ENCODE results near the gene UPK3BL1.
"Not testable (repeated sequence)": the region's sequence is repeated elsewhere in the genome, so short reads cannot be mapped to it uniquely, and the experiment has no call there.

DNA sequence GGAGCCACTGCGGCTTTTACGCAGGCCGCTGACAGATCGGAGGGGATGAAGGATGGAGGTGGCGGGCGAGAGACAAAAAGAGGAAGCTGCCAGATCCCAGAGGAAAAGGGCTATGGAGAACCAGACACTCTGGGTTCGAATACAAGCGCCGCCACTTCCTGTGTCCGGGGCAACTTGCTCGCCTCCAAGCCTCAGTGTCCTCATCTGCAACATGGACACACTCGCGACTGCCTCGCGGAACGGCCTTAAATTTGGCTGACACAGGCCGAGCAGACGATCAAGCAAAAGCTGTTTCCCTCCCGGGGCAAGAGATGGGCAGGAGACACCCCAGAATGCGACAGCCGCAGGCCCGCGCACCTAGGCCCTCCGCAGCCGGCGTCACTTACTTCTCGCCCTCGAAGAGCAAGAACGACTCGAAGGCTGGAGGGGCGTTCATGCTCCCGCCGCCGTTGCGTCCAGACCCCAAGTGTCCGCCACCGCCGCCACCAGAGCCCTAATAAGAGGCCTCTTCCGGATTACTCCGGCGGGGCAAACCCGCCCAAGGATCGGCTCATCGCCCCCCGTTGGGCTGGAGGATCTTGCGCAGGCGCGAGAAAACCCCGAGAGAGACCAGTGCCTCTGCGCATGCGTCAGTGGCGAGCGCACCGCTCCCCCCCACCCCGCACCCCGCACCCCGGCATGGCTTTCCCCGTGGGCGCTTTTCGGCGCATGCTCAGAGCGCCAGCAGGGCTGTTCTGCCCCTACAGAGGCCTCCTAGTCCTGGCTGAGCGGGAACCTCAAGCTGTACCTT, 28.8 kb upstream of the UPK3BL1 start, which contains the start of gene POLR2J2:
- TF ChIP-seq TEAD4 (IDR thresholded peaks at IDR 0.05; ENCODE audit: borderline replicate concordance, insufficient read depth); GABPA (IDR thresholded peaks at IDR 0.05; ENCODE audit: low read depth); TAF1 (IDR thresholded peaks at IDR 0.05; ENCODE audit: borderline replicate concordance, low read depth, low read length); RAD21 (IDR thresholded peaks at IDR 0.05; ENCODE audit: low read length); MXI1 (IDR thresholded peaks at IDR 0.05; ENCODE audit: low read depth, low read length); TCF12 (IDR thresholded peaks at IDR 0.05); JUND (IDR thresholded peaks at IDR 0.05); EP300 (IDR thresholded peaks at IDR 0.05; ENCODE audit: borderline replicate concordance in 1 of 2, low read depth in 1 of 2, low read length in 1 of 2); MEF2A (IDR thresholded peaks at IDR 0.05; ENCODE audit: borderline replicate concordance, low read depth); EZH2phosphoT487 (IDR thresholded peaks at IDR 0.05; ENCODE audit: borderline replicate concordance, low read depth); NFIC (IDR thresholded peaks at IDR 0.05; ENCODE audit: borderline replicate concordance); ELF1 (IDR thresholded peaks at IDR 0.05): not testable (repeated sequence)
- TF ChIP-seq, protein P1, sequence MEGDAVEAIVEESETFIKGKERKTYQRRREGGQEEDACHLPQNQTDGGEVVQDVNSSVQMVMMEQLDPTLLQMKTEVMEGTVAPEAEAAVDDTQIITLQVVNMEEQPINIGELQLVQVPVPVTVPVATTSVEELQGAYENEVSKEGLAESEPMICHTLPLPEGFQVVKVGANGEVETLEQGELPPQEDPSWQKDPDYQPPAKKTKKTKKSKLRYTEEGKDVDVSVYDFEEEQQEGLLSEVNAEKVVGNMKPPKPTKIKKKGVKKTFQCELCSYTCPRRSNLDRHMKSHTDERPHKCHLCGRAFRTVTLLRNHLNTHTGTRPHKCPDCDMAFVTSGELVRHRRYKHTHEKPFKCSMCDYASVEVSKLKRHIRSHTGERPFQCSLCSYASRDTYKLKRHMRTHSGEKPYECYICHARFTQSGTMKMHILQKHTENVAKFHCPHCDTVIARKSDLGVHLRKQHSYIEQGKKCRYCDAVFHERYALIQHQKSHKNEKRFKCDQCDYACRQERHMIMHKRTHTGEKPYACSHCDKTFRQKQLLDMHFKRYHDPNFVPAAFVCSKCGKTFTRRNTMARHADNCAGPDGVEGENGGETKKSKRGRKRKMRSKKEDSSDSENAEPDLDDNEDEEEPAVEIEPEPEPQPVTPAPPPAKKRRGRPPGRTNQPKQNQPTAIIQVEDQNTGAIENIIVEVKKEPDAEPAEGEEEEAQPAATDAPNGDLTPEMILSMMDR (IDR thresholded peaks at IDR 0.05), result not testable (repeated sequence)

Data from SK-N-SH (cell line).